ENCODE measurements around the gene GJC2.

Gene GJC2

DNA sequence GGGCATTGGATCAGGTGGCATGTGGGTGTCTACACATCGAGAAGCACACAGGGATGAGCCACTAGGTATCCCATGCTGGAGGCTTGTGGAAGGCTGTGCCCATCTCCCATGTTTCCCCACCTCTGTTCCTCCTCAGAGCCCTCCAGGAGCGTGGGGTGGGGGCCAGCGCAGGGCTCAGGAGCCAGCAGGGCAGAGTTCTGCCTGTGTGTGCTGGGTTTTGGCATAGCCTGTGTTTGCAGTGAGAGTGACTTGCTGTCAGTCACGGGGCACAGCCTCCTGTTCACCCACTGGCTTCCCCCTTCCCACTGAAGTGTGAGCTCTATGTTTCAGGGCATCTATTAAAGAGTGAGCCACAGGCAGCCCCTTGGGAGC is 26.3 kb downstream of the GJC2 start:
- TF ChIP-seq EGR1 (IDR thresholded peaks at IDR 0.05) (no peak), ZBTB7A (IDR thresholded peaks at IDR 0.05; ENCODE audit: low read depth) (no peak), TCF12 (IDR thresholded peaks at IDR 0.05; ENCODE audit: low read depth) (no peak), EP300 (IDR thresholded peaks at IDR 0.05; ENCODE audit: borderline replicate concordance) (no peak), TEAD4 (IDR thresholded peaks at IDR 0.05) (no peak), CREB1 (IDR thresholded peaks at IDR 0.05; ENCODE audit: low read depth) (no peak)
- TF ChIP-seq, protein P1, sequence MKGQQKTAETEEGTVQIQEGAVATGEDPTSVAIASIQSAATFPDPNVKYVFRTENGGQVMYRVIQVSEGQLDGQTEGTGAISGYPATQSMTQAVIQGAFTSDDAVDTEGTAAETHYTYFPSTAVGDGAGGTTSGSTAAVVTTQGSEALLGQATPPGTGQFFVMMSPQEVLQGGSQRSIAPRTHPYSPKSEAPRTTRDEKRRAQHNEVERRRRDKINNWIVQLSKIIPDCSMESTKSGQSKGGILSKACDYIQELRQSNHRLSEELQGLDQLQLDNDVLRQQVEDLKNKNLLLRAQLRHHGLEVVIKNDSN (IDR thresholded peaks at IDR 0.05) = no peak

DNA sequence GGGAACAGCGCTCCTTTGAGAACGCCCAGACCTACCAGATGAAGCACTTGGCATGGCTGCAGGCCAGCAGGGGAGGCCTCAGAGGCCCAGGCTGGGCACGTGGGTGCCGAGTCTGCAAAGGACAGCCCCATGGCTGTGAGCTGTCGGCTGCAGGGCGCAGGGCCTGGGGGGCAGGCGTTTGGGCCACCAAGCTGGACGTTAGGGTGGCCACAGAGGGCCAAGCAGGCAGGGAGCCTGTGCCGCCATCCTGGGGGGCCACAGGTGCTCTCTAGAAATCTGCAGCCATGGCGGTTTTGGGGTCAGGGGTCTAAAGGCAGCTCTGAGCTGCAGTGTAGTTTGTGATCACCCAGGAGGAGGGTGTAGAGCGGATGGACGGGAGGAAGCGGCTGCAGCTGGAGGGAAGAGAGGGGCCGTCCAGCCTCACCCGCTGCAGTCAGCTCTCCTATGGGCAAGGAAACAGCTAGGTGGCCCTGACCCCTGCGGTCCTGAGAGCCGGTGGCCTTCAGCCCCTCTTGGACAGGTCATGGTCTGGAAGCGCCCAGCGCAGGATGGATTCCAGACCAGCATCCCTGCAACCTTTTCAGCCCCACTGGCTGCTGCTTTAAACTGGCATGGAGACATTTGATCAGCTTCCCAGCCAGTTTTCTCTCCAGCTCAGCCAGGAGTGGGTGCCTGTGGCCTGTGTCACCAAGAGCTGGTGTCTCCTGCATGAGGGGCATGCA is 26.9 kb downstream of the GJC2 start:
- TF ChIP-seq NFIC (IDR thresholded peaks at IDR 0.05) (no peak), EP300 (IDR thresholded peaks at IDR 0.05; ENCODE audit: borderline replicate concordance) (no peak), TCF12 (IDR thresholded peaks at IDR 0.05; ENCODE audit: low read depth) (no peak), CEBPB (IDR thresholded peaks at IDR 0.05) (no peak), FOXM1 (IDR thresholded peaks at IDR 0.05; ENCODE audit: borderline replicate concordance, low read depth) (no peak), YY1 (IDR thresholded peaks at IDR 0.05; ENCODE audit: low read depth) (no peak), TEAD4 (IDR thresholded peaks at IDR 0.05) (no peak)
- TF ChIP-seq, protein P2, sequence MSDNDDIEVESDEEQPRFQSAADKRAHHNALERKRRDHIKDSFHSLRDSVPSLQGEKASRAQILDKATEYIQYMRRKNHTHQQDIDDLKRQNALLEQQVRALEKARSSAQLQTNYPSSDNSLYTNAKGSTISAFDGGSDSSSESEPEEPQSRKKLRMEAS (IDR thresholded peaks at IDR 0.05) = no peak

GRCh38 chr1:228177183-228177475 is 27.4 kb downstream of the GJC2 start:
- TF ChIP-seq RAD21 (IDR thresholded peaks at IDR 0.05; ENCODE audit: low read depth) = no peak

DNA sequence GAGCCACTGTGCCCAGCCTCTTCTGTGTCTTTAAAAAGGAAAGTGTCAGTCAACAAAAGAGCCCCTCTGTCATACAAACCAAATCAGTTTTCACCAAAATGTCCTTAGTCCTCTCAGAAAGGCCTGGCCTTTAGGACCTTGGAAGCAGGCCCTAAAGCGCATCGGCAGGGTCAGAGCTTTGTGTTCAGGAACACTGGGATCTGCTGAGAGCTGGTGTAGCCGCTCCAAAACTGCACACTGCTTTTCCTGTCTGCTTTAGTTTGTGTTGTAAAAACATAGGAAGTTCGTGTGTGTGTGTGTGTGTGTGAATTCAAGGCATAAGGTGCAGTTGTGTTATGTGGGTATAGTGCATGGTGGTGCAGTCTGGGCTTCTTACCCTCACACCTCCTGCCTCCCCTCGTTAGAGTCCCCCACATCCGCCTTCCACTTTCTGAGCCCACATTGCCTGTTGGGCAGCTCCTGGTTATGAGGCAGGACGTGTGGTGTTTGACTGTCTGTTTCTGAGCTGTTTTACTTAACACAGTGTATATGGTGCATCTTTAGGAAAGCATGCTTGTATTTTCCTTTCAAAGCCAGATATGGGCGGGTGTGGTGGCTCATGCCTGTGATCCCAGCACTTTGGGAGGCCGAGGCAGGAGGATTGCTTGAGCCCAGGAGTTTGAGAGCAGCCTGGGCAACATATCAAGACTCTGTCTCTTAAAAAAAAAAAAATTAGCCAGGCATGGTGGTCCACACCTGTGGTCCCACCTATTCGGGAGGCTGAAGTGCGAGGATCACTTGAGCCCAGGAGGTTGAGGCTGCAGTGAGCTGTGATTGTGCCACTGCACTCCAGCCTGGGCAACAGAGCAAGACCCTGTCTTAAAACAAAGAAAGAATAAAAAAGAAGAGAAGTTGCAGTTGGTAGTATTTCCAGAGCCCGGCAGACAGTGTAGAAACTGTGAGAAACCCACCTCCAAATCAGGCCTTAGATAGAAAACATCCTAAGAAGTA is 28.3 kb downstream of the GJC2 start:
- TF ChIP-seq EGR1 (IDR thresholded peaks at IDR 0.05) (no peak), NFIC (IDR thresholded peaks at IDR 0.05) (no peak), CREB1 (IDR thresholded peaks at IDR 0.05; ENCODE audit: low read depth) (no peak), REST (IDR thresholded peaks at IDR 0.05; ENCODE audit: low read depth) (no peak), TCF12 (IDR thresholded peaks at IDR 0.05; ENCODE audit: low read depth) (no peak), TAF1 (IDR thresholded peaks at IDR 0.05; ENCODE audit: low read depth) (no peak), RAD21 (IDR thresholded peaks at IDR 0.05; ENCODE audit: low read depth) (no peak), CEBPB (IDR thresholded peaks at IDR 0.05) (no peak), FOXM1 (IDR thresholded peaks at IDR 0.05; ENCODE audit: borderline replicate concordance, low read depth) (no peak), EP300 (IDR thresholded peaks at IDR 0.05; ENCODE audit: borderline replicate concordance) (no peak), TEAD4 (IDR thresholded peaks at IDR 0.05) (no peak), YY1 (IDR thresholded peaks at IDR 0.05; ENCODE audit: low read depth) (no peak), ZBTB7A (IDR thresholded peaks at IDR 0.05; ENCODE audit: low read depth) (no peak)
- TF ChIP-seq, protein P1 (IDR thresholded peaks at IDR 0.05) = no peak

DNA sequence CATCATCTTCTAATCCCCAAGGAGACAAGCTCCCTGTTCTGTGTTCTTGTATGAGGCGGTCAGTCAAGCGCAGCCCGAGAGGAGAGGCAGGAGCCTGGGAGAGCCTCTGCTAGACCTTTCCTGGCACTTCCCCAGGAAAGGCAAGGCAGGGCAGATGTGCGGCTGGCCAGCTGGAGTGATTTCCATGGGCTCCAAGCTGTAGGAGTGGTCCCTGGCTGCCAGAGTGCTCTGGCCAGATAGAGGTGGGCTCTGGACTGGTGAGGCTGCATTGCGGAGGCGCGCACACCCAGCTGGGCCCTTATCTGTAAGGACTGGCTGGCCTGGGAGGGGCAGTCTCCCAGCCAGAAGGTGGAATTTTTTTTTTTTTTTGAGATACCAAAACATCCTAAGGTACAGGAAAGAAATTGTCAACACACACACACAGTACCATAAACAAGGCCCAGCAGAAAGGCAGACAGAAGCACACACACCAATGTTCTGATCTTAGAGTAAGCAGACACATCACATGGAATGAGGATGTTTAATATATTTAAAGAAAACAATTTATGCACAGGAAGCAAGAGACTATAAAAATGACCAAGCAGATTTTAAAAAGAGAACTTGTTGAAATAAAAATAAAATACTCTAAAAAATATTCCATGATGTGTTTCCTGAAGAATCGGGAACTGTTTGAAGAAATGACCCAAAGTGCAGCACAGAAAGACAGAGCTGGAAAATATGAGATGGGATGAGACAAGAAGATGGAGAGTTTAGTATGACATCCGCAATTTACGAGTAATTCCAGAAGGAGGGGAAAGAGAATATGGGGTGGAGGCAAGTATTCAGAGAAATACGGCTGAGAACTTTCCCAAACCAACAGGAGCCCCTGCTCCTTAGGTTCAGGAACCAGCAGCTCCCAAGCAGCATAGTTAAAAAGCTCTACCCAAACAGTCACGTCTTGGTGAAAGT is 29.3 kb downstream of the GJC2 start:
- no peak for TF ChIP-seq TCF12 (IDR thresholded peaks at IDR 0.05; ENCODE audit: low read depth)
- no peak for TF ChIP-seq RAD21 (IDR thresholded peaks at IDR 0.05; ENCODE audit: low read depth)
- no peak for TF ChIP-seq CREB1 (IDR thresholded peaks at IDR 0.05; ENCODE audit: low read depth)
- no peak for TF ChIP-seq TEAD4 (IDR thresholded peaks at IDR 0.05)
- no peak for TF ChIP-seq EGR1 (IDR thresholded peaks at IDR 0.05)
- TF ChIP-seq ZBTB7A (IDR thresholded peaks at IDR 0.05; ENCODE audit: low read depth) = no peak
- TF ChIP-seq, protein P2 (IDR thresholded peaks at IDR 0.05) = no peak
- no peak for TF ChIP-seq TAF1 (IDR thresholded peaks at IDR 0.05; ENCODE audit: low read depth)
- TF ChIP-seq YY1 (IDR thresholded peaks at IDR 0.05; ENCODE audit: low read depth) = no peak
- TF ChIP-seq EP300 (IDR thresholded peaks at IDR 0.05; ENCODE audit: borderline replicate concordance) = no peak
- TF ChIP-seq, protein P1 (IDR thresholded peaks at IDR 0.05) = no peak
- TF ChIP-seq REST (IDR thresholded peaks at IDR 0.05; ENCODE audit: low read depth) = no peak
- TF ChIP-seq FOXM1 (IDR thresholded peaks at IDR 0.05; ENCODE audit: borderline replicate concordance, low read depth) = no peak
